HepG2 (cell line): Measurements from ENCODE around the gene ISG20L2. TPM values are rescaled to one million over a fixed set of nuclear protein-coding genes. Genes with fewer than 3 reads are reported as not detected.

Source experiments
- DMAP1 ChIP-seq: IDR thresholded peaks from 2 replicates; pipeline ENCODE4 v1.6.1; 2016
- HES4 ChIP-seq: sonication (generic); formaldehyde crosslinking; IDR thresholded peaks from 2 replicates; pipeline ENCODE4 v1.9.0; 2021; ENCODE audit warnings: mild to moderate bottlenecking, missing genetic modification reagents, borderline replicate concordance
- PAF1 ChIP-seq: IDR thresholded peaks from 2 replicates; pipeline ENCODE4 v1.6.1; 2016; ENCODE audit warnings: missing genetic modification reagents, missing compliant biosample characterization
- SALL1 ChIP-seq: sonication (generic); formaldehyde crosslinking; IDR thresholded peaks from 2 replicates; pipeline ENCODE4 v1.8.0; 2022; ENCODE audit warnings: mild to moderate bottlenecking, missing genetic modification reagents
- SMAD9 ChIP-seq: sonication (generic); formaldehyde crosslinking; IDR thresholded peaks from 2 replicates; pipeline ENCODE4 v1.5.1; 2020; ENCODE audit warnings: mild to moderate bottlenecking, missing genetic modification reagents
- ZBTB8A ChIP-seq: sonication (generic); formaldehyde crosslinking; IDR thresholded peaks from 2 replicates; pipeline ENCODE4 v1.4.0; 2020; ENCODE audit warnings: mild to moderate bottlenecking, low read depth, missing genetic modification reagents, borderline replicate concordance
- ZNF883 ChIP-seq: sonication (generic); formaldehyde crosslinking; IDR thresholded peaks from 2 replicates; pipeline ENCODE4 v1.5.1; 2020; ENCODE audit warnings: mild to moderate bottlenecking, missing genetic modification reagents; ENCODE audit errors: not compliant biosample characterization
- polyA plus RNA-seq, 8 experiments: library from polyadenylated mRNA; depleted of rRNA in 3 of 8; stranded (reverse) in 7 of 8; unstranded in 1 of 8; fragments of >200 nt; fragmentation: Illumina TruSeq in 4 of 8; extraction: Trizol in 4 of 8; gene quantifications; 2 replicates each; pipeline versions ENCODE4 v1.2.1 to v1.2.3, GENCODE V29; 2011 to 2016; ENCODE audit warnings: low read depth in 4 of 8, missing spikeins in 1 of 8, mixed read lengths in 1 of 8; ENCODE audit not compliant: insufficient read depth in 1 of 8
- total RNA-seq, 5 experiments: library from RNA; depleted of rRNA; stranded (reverse); fragments of >200 nt; fragmentation: Illumina TruSeq; extraction: Trizol; gene quantifications; 2 replicates each; pipeline ENCODE4 v1.2.3, GENCODE V29; 2016; ENCODE audit warnings: low read depth in 1 of 5
- TF ChIP-seq, protein P1 (sequence below): sonication (generic); formaldehyde crosslinking; IDR thresholded peaks from 2 replicates; pipeline ENCODE4 v1.5.0; 2020; ENCODE audit warnings: mild to moderate bottlenecking, missing genetic modification reagents
- TF ChIP-seq, protein P2 (sequence below): sonication (generic); formaldehyde crosslinking; IDR thresholded peaks from 2 replicates; pipeline ENCODE4 v1.4.0; 2020; ENCODE audit warnings: missing genetic modification reagents
- TF ChIP-seq, protein P3 (sequence below): IDR thresholded peaks from 2 replicates; pipeline ENCODE4 v1.6.1; 2016; ENCODE audit warnings: missing genetic modification reagents, missing compliant biosample characterization
- TF ChIP-seq, protein P4 (sequence below): sonication (generic); formaldehyde crosslinking; IDR thresholded peaks from 2 replicates; pipeline ENCODE4 v1.4.0; 2020; ENCODE audit warnings: missing genetic modification reagents
- TF ChIP-seq, protein P5 (sequence below): fragments of 450-650 bp; IDR thresholded peaks from 2 replicates; pipeline ENCODE4 v1.6.1; 2016

The ISG20L2 gene
- total and polyA plus RNA-seq, 2 of the 13 experiments (the other 11 are each of a cell fraction or from before 2014, with no cell fraction given) = 19.8 to 21.3 TPM

DNA sequence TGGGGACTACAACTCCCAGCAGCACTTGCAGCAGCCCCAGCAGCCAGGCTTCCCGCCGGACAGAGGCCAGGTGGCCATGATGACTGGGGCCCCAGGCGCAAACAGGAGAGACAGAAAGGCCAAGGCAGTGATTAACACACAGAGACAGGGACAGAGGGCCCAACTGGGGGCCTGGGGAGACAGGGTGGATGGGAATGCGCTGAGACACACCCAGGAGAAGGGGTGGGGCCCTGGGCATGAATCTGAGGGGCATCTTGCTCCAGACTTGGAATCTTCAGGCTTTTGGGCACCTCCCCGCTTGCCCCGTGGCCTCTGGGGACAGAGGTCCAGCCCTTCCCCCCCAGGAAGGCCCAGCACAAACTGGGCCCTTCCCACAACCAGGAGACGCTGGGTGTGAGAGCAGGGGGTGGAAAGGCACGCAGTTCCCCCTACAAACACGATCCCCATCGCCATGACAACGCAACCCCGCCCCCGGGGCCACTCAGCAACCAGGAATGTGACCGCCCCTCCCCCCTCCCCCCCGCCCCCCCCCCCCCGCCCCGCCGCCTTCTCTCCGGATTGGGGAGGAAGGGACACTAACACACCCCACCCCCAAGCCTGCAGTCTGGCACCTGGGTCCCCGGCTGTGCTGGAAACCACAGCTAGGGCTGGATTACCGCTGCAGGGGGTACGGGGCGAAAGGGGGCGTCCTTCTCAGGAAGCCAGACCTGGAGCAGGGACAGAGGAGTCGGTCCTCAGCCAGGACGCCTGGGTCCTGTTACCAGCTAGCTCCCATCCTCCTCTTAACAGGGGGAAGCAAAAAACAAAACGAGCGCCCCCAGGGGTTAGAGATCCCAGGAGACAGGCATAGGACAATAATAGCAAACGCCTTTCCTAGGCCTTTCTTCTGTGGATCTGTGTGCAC, 18.4 kb upstream of the ISG20L2 start (continued):
- TF ChIP-seq, protein P1, sequence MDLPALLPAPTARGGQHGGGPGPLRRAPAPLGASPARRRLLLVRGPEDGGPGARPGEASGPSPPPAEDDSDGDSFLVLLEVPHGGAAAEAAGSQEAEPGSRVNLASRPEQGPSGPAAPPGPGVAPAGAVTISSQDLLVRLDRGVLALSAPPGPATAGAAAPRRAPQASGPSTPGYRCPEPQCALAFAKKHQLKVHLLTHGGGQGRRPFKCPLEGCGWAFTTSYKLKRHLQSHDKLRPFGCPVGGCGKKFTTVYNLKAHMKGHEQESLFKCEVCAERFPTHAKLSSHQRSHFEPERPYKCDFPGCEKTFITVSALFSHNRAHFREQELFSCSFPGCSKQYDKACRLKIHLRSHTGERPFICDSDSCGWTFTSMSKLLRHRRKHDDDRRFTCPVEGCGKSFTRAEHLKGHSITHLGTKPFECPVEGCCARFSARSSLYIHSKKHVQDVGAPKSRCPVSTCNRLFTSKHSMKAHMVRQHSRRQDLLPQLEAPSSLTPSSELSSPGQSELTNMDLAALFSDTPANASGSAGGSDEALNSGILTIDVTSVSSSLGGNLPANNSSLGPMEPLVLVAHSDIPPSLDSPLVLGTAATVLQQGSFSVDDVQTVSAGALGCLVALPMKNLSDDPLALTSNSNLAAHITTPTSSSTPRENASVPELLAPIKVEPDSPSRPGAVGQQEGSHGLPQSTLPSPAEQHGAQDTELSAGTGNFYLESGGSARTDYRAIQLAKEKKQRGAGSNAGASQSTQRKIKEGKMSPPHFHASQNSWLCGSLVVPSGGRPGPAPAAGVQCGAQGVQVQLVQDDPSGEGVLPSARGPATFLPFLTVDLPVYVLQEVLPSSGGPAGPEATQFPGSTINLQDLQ (CRISPR knock-in tag) = no peak
- TF ChIP-seq, protein P2, sequence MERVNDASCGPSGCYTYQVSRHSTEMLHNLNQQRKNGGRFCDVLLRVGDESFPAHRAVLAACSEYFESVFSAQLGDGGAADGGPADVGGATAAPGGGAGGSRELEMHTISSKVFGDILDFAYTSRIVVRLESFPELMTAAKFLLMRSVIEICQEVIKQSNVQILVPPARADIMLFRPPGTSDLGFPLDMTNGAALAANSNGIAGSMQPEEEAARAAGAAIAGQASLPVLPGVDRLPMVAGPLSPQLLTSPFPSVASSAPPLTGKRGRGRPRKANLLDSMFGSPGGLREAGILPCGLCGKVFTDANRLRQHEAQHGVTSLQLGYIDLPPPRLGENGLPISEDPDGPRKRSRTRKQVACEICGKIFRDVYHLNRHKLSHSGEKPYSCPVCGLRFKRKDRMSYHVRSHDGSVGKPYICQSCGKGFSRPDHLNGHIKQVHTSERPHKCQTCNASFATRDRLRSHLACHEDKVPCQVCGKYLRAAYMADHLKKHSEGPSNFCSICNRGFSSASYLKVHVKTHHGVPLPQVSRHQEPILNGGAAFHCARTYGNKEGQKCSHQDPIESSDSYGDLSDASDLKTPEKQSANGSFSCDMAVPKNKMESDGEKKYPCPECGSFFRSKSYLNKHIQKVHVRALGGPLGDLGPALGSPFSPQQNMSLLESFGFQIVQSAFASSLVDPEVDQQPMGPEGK = peak; percentile 82
- 0 out of 2 replicates have a peak, but pooled peaks have one; percentile 46 for TF ChIP-seq PAF1 (CRISPR knock-in tag)
- TF ChIP-seq, protein P3, sequence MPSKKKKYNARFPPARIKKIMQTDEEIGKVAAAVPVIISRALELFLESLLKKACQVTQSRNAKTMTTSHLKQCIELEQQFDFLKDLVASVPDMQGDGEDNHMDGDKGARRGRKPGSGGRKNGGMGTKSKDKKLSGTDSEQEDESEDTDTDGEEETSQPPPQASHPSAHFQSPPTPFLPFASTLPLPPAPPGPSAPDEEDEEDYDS (CRISPR knock-in tag) = no peak
- peak; percentile 30; the same call in 1 of the 2 replicates for TF ChIP-seq SALL1
- TF ChIP-seq, protein P4, sequence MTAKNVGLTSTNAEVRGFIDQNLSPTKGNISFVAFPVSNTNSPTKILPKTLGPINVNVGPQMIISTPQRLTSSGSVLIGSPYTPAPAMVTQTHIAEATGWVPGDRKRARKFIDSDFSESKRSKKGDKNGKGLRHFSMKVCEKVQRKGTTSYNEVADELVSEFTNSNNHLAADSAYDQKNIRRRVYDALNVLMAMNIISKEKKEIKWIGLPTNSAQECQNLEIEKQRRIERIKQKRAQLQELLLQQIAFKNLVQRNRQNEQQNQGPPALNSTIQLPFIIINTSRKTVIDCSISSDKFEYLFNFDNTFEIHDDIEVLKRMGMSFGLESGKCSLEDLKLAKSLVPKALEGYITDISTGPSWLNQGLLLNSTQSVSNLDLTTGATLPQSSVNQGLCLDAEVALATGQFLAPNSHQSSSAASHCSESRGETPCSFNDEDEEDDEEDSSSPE (CRISPR knock-in tag) = peak; percentile 88
- TF ChIP-seq, protein P5, sequence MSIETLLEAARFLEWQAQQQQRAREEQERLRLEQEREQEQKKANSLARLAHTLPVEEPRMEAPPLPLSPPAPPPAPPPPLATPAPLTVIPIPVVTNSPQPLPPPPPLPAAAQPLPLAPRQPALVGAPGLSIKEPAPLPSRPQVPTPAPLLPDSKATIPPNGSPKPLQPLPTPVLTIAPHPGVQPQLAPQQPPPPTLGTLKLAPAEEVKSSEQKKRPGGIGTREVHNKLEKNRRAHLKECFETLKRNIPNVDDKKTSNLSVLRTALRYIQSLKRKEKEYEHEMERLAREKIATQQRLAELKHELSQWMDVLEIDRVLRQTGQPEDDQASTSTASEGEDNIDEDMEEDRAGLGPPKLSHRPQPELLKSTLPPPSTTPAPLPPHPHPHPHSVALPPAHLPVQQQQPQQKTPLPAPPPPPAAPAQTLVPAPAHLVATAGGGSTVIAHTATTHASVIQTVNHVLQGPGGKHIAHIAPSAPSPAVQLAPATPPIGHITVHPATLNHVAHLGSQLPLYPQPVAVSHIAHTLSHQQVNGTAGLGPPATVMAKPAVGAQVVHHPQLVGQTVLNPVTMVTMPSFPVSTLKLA = no peak
- no peak for TF ChIP-seq SMAD9
- peak; percentile 40 for TF ChIP-seq ZNF883 (CRISPR knock-in tag)
- TF ChIP-seq DMAP1 = peak; percentile 88; the same call in 1 of the 2 replicates
- no peak for TF ChIP-seq HES4 (CRISPR knock-in tag)
- no peak for TF ChIP-seq ZBTB8A
